ENCODE results near the gene IL1RAP.

DNA sequence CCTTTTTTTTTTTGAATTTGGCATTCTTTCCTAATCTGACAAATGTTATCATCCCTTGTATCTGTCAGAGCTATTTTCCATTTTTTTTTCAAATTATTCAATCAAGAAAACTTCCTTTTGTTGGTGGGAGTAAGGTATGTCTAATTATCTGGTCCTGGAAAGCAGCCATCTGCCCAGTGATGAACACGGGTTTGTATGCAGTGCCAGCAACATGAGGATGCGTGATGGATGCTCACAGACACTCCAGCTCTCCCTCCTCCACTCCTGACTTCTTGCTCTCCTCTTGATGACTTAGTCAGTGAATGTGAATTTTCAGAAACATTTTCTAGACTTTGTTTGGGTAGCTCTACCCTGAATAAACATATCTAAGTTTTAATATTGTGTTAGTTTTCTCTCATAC lies 79.2 kb downstream of the IL1RAP start:
- TF ChIP-seq POLR2A (IDR thresholded peaks at IDR 0.05) = no peak
- TF ChIP-seq, protein P1, sequence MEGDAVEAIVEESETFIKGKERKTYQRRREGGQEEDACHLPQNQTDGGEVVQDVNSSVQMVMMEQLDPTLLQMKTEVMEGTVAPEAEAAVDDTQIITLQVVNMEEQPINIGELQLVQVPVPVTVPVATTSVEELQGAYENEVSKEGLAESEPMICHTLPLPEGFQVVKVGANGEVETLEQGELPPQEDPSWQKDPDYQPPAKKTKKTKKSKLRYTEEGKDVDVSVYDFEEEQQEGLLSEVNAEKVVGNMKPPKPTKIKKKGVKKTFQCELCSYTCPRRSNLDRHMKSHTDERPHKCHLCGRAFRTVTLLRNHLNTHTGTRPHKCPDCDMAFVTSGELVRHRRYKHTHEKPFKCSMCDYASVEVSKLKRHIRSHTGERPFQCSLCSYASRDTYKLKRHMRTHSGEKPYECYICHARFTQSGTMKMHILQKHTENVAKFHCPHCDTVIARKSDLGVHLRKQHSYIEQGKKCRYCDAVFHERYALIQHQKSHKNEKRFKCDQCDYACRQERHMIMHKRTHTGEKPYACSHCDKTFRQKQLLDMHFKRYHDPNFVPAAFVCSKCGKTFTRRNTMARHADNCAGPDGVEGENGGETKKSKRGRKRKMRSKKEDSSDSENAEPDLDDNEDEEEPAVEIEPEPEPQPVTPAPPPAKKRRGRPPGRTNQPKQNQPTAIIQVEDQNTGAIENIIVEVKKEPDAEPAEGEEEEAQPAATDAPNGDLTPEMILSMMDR (IDR thresholded peaks at IDR 0.05) = no peak
